ENCODE measurements around the gene FAM185A.
"Not testable (repeated sequence)": the region's sequence is repeated elsewhere in the genome, so short reads cannot be mapped to it uniquely, and the experiment has no call there.

GRCh38 chr7:102769657-102770192 is 20.9 kb downstream of the FAM185A start:
- TF ChIP-seq POLR2A, EP300, POLR2AphosphoS5 (IDR thresholded peaks at IDR 0.05): not testable (repeated sequence)
- TF ChIP-seq, protein P1, sequence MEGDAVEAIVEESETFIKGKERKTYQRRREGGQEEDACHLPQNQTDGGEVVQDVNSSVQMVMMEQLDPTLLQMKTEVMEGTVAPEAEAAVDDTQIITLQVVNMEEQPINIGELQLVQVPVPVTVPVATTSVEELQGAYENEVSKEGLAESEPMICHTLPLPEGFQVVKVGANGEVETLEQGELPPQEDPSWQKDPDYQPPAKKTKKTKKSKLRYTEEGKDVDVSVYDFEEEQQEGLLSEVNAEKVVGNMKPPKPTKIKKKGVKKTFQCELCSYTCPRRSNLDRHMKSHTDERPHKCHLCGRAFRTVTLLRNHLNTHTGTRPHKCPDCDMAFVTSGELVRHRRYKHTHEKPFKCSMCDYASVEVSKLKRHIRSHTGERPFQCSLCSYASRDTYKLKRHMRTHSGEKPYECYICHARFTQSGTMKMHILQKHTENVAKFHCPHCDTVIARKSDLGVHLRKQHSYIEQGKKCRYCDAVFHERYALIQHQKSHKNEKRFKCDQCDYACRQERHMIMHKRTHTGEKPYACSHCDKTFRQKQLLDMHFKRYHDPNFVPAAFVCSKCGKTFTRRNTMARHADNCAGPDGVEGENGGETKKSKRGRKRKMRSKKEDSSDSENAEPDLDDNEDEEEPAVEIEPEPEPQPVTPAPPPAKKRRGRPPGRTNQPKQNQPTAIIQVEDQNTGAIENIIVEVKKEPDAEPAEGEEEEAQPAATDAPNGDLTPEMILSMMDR (IDR thresholded peaks at IDR 0.05) = not testable (repeated sequence)
